Ovary (tissue), 3 donors: ENCODE measurements around the gene ANKRD44.

Source experiments
- EP300 ChIP-seq: sonication (generic); formaldehyde crosslinking; IDR thresholded peaks from one replicate; pipeline ENCODE4 v1.6.1; 2017; ENCODE audit warnings: antibody characterized with exemption
- POLR2A ChIP-seq: fragments of 450-650 bp; IDR thresholded peaks from one replicate; pipeline ENCODE4 v1.6.1; 2017; ENCODE audit warnings: antibody characterized with exemption, mild to moderate bottlenecking, moderate library complexity
- TF ChIP-seq, protein P1 (sequence below), 3 donors: fragments of 450-650 bp in 2 of 3; fragments of 200-600 bp in 1 of 3; IDR thresholded peaks; one replicate each; pipeline versions ENCODE4 v1.5.1 to v1.8.0; 2016 to 2022; ENCODE audit warnings: antibody characterized with exemption in 3 of 3, mild to moderate bottlenecking in 1 of 3
- donor health status: DM: no; HTN: no; CAD: no.

GRCh38 chr2:197059477-197059876, 251.1 kb downstream of the ANKRD44 start:
- TF ChIP-seq, protein P1, sequence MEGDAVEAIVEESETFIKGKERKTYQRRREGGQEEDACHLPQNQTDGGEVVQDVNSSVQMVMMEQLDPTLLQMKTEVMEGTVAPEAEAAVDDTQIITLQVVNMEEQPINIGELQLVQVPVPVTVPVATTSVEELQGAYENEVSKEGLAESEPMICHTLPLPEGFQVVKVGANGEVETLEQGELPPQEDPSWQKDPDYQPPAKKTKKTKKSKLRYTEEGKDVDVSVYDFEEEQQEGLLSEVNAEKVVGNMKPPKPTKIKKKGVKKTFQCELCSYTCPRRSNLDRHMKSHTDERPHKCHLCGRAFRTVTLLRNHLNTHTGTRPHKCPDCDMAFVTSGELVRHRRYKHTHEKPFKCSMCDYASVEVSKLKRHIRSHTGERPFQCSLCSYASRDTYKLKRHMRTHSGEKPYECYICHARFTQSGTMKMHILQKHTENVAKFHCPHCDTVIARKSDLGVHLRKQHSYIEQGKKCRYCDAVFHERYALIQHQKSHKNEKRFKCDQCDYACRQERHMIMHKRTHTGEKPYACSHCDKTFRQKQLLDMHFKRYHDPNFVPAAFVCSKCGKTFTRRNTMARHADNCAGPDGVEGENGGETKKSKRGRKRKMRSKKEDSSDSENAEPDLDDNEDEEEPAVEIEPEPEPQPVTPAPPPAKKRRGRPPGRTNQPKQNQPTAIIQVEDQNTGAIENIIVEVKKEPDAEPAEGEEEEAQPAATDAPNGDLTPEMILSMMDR (IDR thresholded peaks at IDR 0.05) = no peak
- TF ChIP-seq POLR2A (no peak), EP300 (no peak)
